Adipose tissue (tissue), 3 donors: ENCODE measurements around the gene ULK4. TPM values are rescaled to one million over a fixed set of nuclear protein-coding genes. Genes with fewer than 3 reads are reported as not detected.

Experiments
- H3K27ac ChIP-seq: one replicate; pipeline ENCODE4 v1.5.1; 2013; ENCODE audit warnings: low read depth, low read length
- WGBS, 3 donors: extraction: QIAGEN DNeasy Blood & Tissue Kit; methylation state at CpG; one replicate each; pipeline ENCODE4 v1.1.7; 2013; 5-methylcytosine and 5-hydroxymethylcytosine counted together
- polyA plus RNA-seq, 3 donors: library from polyadenylated mRNA; stranded (reverse); fragments of 200-250 nt; gene quantifications; one replicate each; pipeline ENCODE4 v1.2.3, GENCODE V29; 2013
- donor health status: healthy with polysubstance abuse.
- donor health status: Bipolar disorder and iron deficiency.
- donor health status: healthy.

ULK4 gene
- polyA plus RNA-seq, 3 donors: 0.45 to 1.9 (median 1.8) TPM

DNA sequence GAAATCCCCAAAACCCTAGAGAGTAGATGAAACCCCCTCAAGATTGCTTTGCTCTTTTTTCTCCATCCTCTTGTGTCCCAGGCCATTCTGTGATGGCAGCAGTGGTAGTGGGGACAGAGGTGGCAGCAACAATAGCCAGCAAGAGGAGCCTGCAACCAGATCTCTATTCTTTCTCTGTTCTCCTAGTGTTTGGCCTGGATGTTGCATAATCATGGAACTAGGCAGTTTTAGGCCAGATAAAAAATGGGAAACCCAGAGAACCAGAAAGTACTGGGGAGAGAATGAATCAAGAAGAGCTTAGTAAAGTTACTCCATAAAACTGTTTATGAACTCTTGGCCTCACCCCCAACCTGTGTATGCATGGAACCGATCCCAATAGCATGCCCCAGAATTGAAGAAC is 710.3 kb downstream of the ULK4 start:
- 88 to 97% (median 93%) methylated on average over 1 of the region's 1 CpG for WGBS, 3 donors
- H3K27ac ChIP-seq: no peak overlapping the region

DNA sequence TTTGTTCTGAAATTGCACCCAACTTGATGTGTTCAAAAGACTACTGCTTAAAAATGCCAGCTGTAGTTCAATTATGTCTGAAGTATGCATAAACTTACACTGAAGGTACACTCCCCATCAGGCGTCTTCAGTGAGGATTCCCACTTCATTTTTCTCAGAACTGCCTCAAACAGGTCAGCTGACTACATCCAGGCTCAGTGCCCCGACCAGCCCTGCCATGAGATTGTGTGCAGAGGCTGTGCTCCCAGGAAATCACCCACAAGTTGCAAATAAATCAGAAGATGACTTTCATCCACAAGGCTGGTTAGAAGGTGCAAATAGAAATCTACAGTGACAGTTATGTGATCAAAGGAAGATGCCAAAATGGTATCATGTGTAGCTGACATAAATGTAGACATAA is 711.1 kb downstream of the ULK4 start:
- H3K27ac ChIP-seq: no peak overlapping the region
- WGBS, 3 donors: 72 to 85% (median 78%) methylated on average over 2 of the region's 2 CpGs

DNA sequence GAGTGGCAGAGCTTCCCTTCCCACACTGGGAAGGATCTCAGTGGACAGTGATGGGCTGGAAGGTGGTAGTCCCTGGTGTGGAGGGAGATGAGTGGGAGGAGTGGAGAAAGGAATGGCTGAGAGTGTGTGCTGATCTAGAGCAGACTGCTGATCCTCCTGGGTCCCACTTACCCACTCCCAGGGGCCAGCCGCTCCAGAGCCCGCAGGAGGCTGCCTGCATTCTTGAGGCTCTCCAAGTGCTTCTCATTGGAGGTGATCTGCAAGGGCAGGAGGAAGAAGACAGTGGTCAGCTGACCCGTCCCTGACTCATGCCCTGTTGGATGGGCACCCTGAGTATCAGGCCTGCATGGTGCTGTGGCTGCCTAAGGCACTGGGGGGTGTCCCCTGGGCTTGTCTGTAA is 712.6 kb downstream of the ULK4 start:
- WGBS, 3 donors: 90 to 92% (median 91%) methylated on average over 3 of the region's 3 CpGs
- no peak overlapping the region for H3K27ac ChIP-seq

DNA sequence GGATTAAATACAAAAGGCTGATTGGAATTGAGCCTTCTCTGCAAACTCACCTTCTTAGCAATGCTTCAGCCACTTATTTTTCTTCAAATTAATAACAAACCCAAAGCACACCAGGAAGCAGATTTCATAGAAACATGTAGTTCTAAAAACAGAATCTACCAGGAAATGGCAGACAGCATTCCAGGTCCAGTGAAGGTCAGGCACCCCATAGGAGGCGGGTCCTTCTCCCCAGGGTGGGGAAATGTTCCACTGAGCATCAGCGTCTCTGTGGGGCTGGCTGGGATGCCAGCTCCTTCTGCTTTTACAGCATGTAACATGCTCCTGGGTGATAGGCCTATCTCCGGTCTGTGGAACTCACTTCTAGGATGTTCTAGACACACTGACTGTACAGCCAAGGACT is 713.4 kb downstream of the ULK4 start:
- WGBS, 3 donors: 68 to 81% (median 80%) methylated on average over 3 of the region's 3 CpGs
- no peak overlapping the region for H3K27ac ChIP-seq

DNA sequence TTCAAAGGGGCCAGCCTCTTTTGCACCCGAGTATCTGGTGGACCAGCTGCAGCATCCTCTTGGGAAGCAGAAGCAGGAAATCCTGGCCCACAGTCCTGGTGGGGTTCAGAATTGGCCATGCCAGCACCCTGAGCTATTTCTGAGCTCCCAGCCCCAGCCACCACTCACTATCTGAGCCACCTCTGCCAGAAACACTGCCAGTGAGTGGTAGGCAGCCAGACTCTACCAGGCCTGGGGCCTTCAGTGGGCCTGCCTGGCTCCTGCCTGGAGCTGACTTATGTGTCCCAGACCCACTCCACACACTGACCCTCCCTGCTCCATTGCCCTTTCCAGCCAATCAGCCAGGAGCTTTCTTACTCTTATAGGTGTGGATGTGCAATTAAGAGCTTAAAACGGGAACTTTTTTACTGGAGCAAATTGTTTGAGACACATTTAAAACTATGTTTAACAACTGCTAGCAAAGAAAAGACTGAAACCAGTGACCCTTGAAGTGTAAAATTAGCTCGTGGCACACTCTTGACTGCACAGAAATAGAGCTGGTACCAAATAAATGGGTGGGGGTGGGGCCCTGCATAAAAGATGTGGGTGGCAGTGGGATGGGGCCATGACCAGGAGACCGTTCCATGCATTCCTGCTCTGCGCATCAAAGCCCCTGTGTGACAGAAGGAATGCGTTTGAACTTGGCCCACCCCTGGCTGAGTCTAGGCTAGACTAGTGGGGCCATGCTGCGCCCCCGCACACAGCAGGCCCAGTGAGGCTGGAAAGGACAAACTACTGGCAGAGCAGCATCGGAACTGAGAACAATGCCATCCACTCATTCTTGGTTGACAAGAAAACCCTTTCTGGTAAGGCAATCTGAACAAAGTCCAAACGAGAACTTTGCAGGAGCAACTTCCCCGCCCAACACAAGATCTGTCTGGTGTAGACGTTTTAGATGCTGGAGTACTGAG is 714.6 kb downstream of the ULK4 start:
- no peak overlapping the region for H3K27ac ChIP-seq
- WGBS, 3 donors: 82 to 86% (median 84%) methylated on average over 12 of the region's 12 CpGs

DNA sequence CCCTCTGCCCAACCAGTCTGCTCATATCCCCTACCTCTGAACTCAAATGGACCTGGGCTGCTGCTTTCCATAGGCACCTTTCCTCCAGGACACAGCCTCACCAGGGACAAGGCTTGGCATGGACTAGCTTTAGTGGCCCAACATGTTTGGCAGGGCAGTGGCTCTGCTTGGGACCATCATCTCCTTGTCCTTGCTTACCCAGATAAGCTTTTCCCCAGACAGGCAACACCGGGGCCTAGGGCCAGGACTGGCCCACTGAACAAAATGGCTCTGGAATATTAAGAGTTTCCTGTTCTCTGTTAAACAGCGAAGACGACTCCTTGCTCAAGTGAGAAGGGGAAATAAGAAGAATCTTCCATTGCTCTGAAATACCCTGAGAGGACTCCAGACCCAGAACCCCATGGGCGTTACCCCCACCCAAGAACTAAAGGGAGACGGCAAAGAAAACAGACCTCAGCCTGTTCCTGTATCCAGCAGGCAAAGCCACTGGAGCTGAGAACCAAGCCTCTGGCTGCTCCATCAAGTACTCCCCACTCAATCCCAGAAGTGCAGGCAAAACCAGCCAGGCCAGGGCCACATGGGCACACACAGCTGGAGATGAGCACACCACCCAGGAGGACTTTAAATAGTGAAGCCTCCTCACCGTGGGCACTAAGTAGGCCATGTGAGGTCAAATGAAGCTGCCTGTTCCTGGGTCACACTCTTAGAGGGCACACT is 717.1 kb downstream of the ULK4 start:
- no peak overlapping the region for H3K27ac ChIP-seq
- 70 to 87% (median 79%) methylated on average over 6 of the region's 6 CpGs for WGBS, 3 donors

DNA sequence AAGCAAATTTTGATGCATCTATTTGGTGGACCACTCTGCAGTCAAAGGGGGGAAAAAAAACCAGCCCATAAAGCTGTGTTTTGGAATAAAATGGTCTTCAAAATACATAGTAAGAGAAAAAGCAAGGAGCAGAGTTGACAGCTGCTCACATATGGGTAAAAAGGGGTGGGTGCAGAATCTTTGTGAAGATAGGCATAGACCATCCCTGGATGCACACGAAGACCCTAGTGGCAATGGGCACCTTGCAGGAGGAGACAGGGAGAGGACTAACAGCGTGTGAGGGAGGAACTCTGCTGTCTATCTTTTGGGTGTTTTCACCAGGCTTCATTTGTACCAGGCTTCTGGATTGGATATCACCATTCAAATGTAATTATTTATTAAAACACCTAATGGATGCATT is 718.7 kb downstream of the ULK4 start:
- H3K27ac ChIP-seq: no peak overlapping the region
- WGBS, 3 donors: 63 to 98% (median 70%) methylated on average over 2 of the region's 2 CpGs

DNA sequence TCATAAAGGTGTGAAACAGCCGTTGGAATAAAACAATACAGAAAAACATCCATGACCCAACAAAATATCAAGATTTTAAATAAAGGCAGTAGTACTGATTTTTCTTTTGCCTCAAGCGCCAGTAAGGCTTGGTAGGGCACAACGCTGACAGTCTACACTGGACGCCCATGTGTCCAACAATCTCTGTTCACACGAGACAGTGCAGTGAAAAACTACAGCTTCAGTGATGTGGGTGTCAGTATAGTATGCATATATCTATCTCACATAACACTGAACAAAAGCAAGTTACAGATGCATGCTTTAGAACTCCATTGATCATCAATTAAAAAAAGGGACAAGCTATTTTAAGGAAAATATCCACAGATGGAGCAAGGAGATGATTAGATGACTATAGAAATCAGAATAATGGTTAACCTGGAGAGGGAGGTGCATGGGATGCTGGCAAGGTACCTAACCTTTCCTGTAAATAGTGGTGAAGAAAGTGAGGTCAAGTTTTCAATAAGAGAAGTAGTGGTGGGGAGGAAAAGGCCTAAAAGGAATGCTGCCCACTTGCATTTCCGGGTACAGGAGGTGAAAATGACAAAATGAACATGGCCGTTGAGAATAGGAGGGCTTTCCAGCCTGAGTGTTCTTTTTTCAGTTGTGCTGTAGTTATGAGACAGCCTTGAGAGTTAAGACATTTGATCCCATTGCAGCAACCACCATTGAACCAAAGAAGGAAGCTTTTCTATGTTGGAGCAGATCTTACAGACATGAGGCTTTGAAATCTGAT is 719.9 kb downstream of the ULK4 start:
- H3K27ac ChIP-seq: no peak overlapping the region
- 88 to 90% (median 90%) methylated on average over 7 of the region's 7 CpGs for WGBS, 3 donors

DNA sequence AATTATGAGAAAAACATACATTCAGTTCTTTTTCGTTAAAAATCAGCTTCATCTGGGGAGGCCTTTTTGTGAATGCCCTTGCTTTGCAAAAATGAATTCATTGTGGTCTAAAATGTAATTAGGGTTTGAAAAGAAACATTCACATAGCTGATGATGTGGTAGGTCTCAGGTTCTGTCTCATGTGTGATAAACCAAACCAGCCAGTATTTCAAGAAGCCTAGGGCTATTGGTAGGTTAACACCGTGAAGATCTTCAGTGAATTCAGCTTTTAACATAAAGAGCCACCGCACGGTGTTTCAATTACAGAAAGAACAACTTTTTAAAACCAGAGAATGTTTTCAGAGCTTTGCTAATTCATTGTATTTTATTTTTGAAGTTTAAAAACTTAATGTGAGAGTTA is 720.7 kb downstream of the ULK4 start:
- 83 to 96% (median 94%) methylated on average over 4 of the region's 4 CpGs for WGBS, 3 donors

DNA sequence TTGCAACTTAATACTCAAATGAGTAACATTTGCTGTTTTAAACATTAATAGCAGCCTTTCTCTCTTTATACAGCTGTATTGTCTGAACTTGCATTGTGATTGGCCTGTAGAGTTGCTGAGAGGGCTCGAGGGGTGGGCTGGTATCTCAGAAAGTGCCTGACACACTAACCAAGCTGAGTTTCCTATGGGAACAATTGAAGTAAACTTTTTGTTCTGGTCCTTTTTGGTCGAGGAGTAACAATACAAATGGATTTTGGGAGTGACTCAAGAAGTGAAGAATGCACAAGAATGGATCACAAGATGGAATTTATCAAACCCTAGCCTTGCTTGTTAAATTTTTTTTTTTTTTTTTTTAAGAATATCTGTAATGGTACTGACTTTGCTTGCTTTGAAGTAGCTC is 722.3 kb downstream of the ULK4 start:
- WGBS, 3 donors: 53 to 57% (median 55%) methylated on average over 2 of the region's 2 CpGs
- no peak overlapping the region for H3K27ac ChIP-seq

More for the DNA sequence above, 720.7 kb downstream of the ULK4 start:
- no peak overlapping the region for H3K27ac ChIP-seq

DNA sequence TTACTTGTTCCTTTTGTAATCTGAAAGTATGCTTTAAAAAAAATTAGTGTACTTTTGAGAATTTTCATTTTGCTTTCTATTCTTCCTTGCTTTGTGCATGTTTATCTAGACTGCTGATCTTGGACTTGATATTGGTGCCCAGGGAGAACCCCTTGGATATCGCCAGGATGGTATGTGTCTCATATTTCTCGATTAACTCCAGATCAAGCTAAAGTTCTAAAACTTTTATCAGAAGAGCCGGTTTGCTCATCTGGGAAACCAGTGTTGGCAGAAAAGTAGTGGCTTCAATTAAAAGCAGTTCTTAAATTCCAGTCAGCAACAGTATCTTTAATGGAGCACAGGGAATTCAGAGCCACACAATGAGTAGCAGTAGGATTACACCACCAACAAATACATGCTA is 724.0 kb downstream of the ULK4 start:
- WGBS, 3 donors: 69 to 85% (median 70%) methylated on average over 3 of the region's 3 CpGs
- H3K27ac ChIP-seq: no peak overlapping the region

DNA sequence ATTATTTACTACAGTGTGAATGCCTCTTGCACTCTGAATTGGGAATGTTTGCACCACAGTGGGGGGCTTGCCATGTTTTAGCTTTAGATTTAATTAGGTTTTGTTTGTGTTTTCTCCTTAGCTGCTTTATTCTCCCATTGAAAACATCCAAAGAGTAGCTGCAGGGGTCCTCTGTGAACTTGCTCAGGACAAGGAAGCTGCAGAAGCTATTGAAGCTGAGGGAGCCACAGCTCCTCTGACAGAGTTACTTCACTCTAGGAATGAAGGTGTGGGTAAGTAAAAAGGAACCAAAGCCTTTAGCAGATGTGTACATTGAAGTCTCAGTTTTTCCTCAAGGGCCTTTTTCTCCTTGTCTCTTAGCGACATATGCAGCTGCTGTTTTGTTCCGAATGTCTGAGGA is 725.7 kb downstream of the ULK4 start:
- no peak overlapping the region for H3K27ac ChIP-seq
- 91 to 98% (median 93%) methylated on average over 2 of the region's 2 CpGs for WGBS, 3 donors

DNA sequence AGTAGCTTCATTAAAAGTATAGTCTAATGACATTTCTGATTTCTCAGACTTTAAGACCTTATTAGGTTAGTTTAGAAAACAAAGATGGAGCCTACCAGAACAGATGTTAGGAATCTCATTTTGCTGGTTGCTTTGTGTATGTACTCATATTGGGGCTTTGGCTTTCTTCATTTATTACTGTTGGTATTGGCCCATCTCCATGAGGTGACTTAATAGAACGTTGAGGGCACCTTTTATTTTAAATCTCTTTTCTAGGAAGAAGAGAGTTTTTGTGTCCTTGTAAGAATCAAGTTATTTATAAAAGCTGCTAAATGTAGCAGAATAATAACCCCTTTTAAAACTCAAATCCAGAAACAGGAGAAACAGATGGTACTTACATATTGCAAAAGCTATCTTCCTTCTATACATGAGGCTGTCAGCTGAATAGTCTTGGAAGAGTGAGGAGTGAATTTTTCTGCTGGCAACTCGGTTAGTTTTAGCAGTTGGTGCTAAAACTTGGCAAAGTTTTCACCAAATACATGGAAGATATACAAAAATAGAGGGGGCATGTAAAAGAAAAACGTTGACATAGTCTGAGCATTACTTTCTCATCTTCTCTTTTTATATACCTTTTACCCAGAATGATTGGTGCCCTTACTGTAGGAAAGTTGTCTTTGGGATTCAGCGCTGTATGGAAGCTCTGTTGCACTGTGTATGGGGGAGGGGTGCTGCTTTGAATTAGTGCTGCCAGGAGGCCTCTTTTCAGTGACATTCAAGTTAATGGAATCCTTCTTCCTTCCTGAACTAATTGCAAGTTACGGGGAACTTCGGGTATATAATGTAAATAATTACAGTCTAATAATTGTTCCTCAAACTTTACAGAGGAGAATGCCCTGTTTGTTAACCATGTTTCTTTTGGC is 726.8 kb downstream of the ULK4 start:
- WGBS, 3 donors: 61 to 72% (median 66%) methylated on average over 6 of the region's 6 CpGs

DNA sequence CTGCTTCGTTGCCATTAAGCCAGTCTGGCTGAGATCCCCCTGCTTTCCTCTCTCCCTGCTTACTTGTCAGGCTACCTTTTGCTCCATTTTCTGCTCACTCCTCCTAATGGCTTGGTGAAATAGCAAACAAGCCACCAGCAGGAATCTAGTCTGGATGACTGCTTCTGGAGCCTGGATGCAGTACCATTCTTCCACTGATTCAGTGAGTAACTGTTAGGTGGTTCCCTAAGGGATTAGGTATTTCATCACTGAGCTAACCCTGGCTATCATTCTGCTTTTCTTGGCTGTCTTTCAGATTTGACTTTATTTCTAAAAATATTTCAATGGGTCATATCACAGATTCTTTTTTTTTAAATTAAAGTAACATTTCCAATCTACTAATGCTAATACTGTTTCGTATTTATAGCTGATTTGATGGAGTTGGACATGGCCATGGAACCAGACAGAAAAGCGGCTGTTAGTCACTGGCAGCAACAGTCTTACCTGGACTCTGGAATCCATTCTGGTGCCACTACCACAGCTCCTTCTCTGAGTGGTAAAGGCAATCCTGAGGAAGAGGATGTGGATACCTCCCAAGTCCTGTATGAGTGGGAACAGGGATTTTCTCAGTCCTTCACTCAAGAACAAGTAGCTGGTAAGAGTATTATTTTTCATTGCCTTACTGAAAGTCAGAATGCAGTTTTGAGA is 737.6 kb downstream of the ULK4 start:
- WGBS, 3 donors: 71 to 82% (median 76%) methylated on average over 3 of the region's 3 CpGs
- H3K27ac ChIP-seq: no peak overlapping the region

More for the DNA sequence above, 726.8 kb downstream of the ULK4 start:
- no peak overlapping the region for H3K27ac ChIP-seq

DNA sequence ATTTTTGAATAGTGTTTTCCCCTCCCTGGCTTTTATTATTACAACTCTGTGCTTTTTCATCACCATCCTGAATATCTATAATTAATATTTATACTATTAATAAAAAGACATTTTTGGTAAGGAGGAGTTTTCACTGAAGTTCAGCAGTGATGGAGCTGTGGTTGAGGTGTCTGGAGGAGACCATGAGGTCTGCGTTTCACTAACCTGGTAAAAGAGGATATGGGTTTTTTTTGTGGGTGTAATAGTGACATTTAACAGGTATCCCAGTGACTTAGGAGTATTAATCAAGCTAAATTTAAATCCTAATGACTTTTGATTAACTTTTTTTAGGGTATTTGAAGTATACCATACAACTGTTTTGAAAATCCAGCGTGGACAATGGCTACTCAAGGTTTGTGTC is 738.2 kb downstream of the ULK4 start:
- no peak overlapping the region for H3K27ac ChIP-seq
- WGBS, 3 donors: 77 to 91% (median 78%) methylated on average over 2 of the region's 2 CpGs

DNA sequence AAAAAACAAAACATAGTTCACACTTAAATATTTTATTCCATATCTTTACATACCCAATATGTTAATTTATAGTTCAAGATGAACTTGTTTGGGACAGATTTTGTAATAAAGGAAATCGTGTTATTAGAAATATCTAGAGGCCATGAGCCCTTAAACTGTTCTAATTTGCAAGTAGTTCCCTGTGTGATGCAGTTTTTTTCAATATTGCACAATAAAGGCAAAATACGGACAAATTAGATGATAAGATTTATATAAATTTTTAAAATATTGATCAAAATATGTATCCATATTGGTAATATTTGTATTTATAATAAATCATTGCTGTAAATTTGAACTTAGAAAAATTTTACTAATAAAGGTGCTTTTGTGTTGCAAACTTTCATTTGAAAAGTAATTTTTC is 738.8 kb downstream of the ULK4 start:
- H3K27ac ChIP-seq: no peak overlapping the region
- WGBS, 3 donors: 48 to 84% (median 49%) methylated on average over 2 of the region's 2 CpGs

DNA sequence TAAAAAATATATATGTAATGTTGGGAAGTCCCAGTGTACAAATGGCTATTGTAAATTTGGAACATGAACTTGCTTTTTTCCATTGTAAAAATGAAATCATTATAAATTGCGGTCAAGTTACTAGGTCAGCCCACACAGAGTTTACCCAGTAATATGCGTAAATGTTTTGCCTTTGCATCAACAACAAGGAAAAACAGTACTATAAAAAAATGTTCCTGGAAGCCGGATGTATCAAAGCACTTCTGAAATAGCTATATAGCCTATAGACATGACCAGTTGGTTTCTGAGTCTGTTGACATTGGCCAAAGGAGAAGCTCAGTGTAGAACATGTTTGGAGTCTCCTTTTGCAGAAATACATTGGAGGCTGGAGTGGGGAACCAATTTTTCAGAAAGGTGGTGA is 739.4 kb downstream of the ULK4 start:
- 71 to 81% (median 79%) methylated on average over 3 of the region's 3 CpGs for WGBS, 3 donors
- no peak overlapping the region for H3K27ac ChIP-seq
